OCI-LY1 (cell line): Measurements from ENCODE around the gene EXOC3L1.

Experiments
- H2AFZ ChIP-seq: fragments of 200-600 bp; sonication (generic), shearing (Covaris generic); 2 replicates; pipeline ENCODE4 v1.6.0; 2014; ENCODE audit warnings: antibody characterized with exemption, mild to moderate bottlenecking, low read length
- H3F3A ChIP-seq: fragments of 200-600 bp; sonication (generic), shearing (Covaris generic); 2 replicates; pipeline ENCODE4 v1.6.0; 2014; ENCODE audit warnings: mild to moderate bottlenecking, antibody characterized with exemption, low read length, moderate library complexity; ENCODE audit not compliant: insufficient read depth
- H3K27ac ChIP-seq: fragments of 200-600 bp; sonication (generic); 2 replicates; pipeline ENCODE4 v1.5.1; 2014; ENCODE audit warnings: low read length, mixed run types, mild to moderate bottlenecking, low read depth; ENCODE audit not compliant: poor library complexity, severe bottlenecking
- H3K27me3 ChIP-seq: fragments of 200-600 bp; sonication (generic); 2 replicates; pipeline ENCODE4 v1.6.0; 2014; ENCODE audit warnings: antibody characterized with exemption, mild to moderate bottlenecking, low read length, moderate library complexity; ENCODE audit not compliant: insufficient read depth
- H3K36me3 ChIP-seq: fragments of 200-600 bp; sonication (generic); 2 replicates; pipeline ENCODE4 v1.6.1; 2014; ENCODE audit warnings: mild to moderate bottlenecking, antibody characterized with exemption, low read length, moderate library complexity, mixed read lengths; ENCODE audit not compliant: insufficient read depth
- H3K4me1 ChIP-seq: fragments of 200-600 bp; sonication (generic); 2 replicates; pipeline ENCODE4 v1.5.1; 2014; ENCODE audit warnings: mild to moderate bottlenecking, low read length, moderate library complexity; ENCODE audit not compliant: insufficient read depth, severe bottlenecking
- H3K4me2 ChIP-seq: fragments of 200-600 bp; sonication (generic), shearing (Covaris generic); 2 replicates; pipeline ENCODE4 v1.6.1; 2014; ENCODE audit warnings: low read length
- H3K4me3 ChIP-seq: fragments of 200-600 bp; sonication (generic); 2 replicates; pipeline ENCODE4 v1.5.1; 2014; ENCODE audit warnings: low read length, low read depth, mild to moderate bottlenecking, mixed read lengths; ENCODE audit not compliant: poor library complexity, severe bottlenecking
- H3K79me2 ChIP-seq: fragments of 200-600 bp; shearing (Covaris generic); 2 replicates; pipeline ENCODE4 v1.6.1; 2016; ENCODE audit warnings: mixed run types, low read length, mixed read lengths; ENCODE audit not compliant: insufficient read depth
- H3K9ac ChIP-seq: fragments of 200-600 bp; sonication (generic), shearing (Covaris generic); 2 replicates; pipeline ENCODE4 v1.6.1; 2014; ENCODE audit warnings: mild to moderate bottlenecking, low read length, mixed read lengths
- H3K9me2 ChIP-seq: fragments of 200-600 bp; sonication (generic), shearing (Covaris generic); 2 replicates; pipeline ENCODE4 v1.6.1; 2014; ENCODE audit warnings: low read depth, mild to moderate bottlenecking, low read length, mixed read lengths
- H3K9me3 ChIP-seq: fragments of 200-600 bp; shearing (Covaris generic); 2 replicates; pipeline ENCODE4 v1.6.1; 2014; ENCODE audit warnings: low read length, mixed read lengths
- H4K20me1 ChIP-seq: fragments of 200-600 bp; sonication (generic), shearing (Covaris generic); 2 replicates; pipeline ENCODE4 v1.6.0; 2016; ENCODE audit warnings: mild to moderate bottlenecking, low read length; ENCODE audit not compliant: insufficient read depth
- EZH2 ChIP-seq: fragments of 200-600 bp; sonication (generic), shearing (Covaris generic); IDR thresholded peaks from 2 replicates; pipeline ENCODE4 v1.8.0; 2017; ENCODE audit warnings: borderline replicate concordance, mixed run types, mild to moderate bottlenecking, antibody characterized with exemption, low read length, moderate library complexity, mixed read lengths
- TF ChIP-seq, protein P1 (sequence below): fragments of 200-600 bp; sonication (generic), shearing (Covaris generic); IDR thresholded peaks from 2 replicates; pipeline ENCODE4 v1.5.1; 2017; ENCODE audit warnings: mild to moderate bottlenecking, antibody characterized with exemption, low read length, moderate library complexity, mixed read lengths

The EXOC3L1 gene

DNA sequence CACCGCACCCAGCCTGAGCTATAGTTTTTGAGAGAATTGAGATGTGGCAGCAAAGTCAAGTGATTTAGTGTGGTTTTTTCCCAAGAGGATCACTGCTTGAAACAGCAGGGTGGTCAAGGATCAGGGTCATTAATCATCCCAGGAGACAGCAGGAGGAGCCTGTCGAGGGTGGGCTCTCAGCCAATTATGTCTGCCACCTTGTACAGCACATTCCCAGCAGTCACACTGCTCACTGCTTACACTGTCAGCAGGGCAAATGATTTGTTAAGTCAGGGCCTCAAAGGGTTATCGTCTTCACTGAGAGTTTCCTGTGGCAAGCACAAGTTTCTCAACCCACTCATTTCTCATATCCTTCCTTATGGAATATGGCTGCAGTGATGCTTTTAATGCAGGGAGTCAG is 52.3 kb downstream of the EXOC3L1 start:
- Histone ChIP-seq H3K36me3 (peaks cover 82% of the 10 kb centered on the region), H3K4me1 (no peaks in the 10 kb centered on the region), H3K27ac (no peak overlapping the region), H3K4me2 (no peak overlapping the region), H3K9me2 (no peaks in the 10 kb centered on the region), H3F3A (no peaks in the 10 kb centered on the region), H4K20me1 (no peaks in the 10 kb centered on the region), H3K79me2 (no peaks in the 10 kb centered on the region), H2AFZ (no peak overlapping the region), H3K27me3 (no peaks in the 10 kb centered on the region), H3K9ac (no peak overlapping the region), H3K9me3 (no peaks in the 10 kb centered on the region), H3K4me3 (no peak overlapping the region)
- TF ChIP-seq EZH2: no peak
- TF ChIP-seq, protein P1, sequence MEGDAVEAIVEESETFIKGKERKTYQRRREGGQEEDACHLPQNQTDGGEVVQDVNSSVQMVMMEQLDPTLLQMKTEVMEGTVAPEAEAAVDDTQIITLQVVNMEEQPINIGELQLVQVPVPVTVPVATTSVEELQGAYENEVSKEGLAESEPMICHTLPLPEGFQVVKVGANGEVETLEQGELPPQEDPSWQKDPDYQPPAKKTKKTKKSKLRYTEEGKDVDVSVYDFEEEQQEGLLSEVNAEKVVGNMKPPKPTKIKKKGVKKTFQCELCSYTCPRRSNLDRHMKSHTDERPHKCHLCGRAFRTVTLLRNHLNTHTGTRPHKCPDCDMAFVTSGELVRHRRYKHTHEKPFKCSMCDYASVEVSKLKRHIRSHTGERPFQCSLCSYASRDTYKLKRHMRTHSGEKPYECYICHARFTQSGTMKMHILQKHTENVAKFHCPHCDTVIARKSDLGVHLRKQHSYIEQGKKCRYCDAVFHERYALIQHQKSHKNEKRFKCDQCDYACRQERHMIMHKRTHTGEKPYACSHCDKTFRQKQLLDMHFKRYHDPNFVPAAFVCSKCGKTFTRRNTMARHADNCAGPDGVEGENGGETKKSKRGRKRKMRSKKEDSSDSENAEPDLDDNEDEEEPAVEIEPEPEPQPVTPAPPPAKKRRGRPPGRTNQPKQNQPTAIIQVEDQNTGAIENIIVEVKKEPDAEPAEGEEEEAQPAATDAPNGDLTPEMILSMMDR: no peak
